Adipocyte (in vitro differentiated cells): Measurements from ENCODE around the gene CRB2.

ENCODE experiments used
- DNase-seq: peaks from one replicate; pipeline ENCODE4 v3.0.0-alpha.2; 2015; ENCODE audit warnings: low read depth
- H3K27me3 ChIP-seq: replicated peaks from 2 replicates; pipeline ENCODE4 v1.7.0; 2013; ENCODE audit warnings: mild to moderate bottlenecking, low read length, moderate library complexity; ENCODE audit not compliant: control insufficient read depth, insufficient read depth
- H3K36me3 ChIP-seq: 2 replicates; pipeline ENCODE4 v1.7.0; 2013; ENCODE audit warnings: low read length, mild to moderate bottlenecking, moderate library complexity; ENCODE audit not compliant: control insufficient read depth, insufficient read depth, severe bottlenecking
- H3K4me1 ChIP-seq: 2 replicates; pipeline ENCODE4 v1.7.0; 2013; ENCODE audit warnings: mild to moderate bottlenecking, low read length, moderate library complexity; ENCODE audit not compliant: control insufficient read depth, insufficient read depth
- H3K4me3 ChIP-seq: 2 replicates; pipeline ENCODE4 v1.7.0; 2013; ENCODE audit warnings: mild to moderate bottlenecking, low read length, moderate library complexity
- H3K9ac ChIP-seq: 2 replicates; pipeline ENCODE4 v1.7.0; 2013; ENCODE audit warnings: mild to moderate bottlenecking, low read length, moderate library complexity
- H3K9me3 ChIP-seq: 2 replicates; pipeline ENCODE4 v1.7.0; 2013; ENCODE audit warnings: mild to moderate bottlenecking, low read length, moderate library complexity; ENCODE audit not compliant: control insufficient read depth

CRB2 gene

DNA sequence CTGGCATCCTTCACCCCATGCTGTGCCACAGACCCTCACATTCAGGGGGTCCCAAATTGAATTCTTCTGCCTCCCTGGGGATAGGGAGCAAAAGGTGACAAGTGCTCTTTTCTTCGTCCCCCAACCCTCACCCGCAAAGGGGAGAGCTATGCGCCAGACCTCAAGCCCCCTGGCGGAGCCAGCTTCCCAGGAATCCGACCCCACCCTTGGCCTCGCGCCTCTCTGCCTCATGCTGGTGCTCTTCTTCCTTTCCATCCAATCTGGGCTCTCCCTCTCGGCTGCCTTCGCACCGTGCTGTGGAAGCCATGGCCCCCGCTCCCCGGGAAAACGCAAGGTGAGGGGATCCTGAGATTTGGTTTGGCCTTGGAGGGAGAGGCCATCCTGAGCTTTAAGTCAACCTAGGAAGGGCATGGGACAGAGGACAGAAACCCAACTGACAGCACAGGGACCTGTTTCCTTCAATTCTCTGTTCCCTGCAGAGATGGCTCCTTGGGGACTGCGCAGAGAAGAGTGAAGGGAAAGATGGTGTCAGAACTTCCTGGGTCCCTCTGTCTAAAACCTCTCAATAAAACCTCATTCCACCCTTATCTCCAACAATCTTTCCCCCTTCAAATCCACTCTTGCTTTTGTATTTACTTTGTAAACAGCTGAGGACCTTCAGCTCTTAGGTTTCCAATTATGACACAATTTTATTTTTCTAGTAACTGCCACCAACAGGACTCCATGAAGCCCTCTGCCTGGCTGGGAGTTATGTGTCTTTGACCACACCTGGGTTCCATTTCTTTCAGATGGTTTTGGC, 36.3 kb upstream of the CRB2 start:
- Histone ChIP-seq H3K9ac (no peak overlapping the region), H3K4me1 (no peaks in the 10 kb centered on the region), H3K27me3 (peaks cover 30% of the 10 kb centered on the region), H3K36me3 (no peaks in the 10 kb centered on the region), H3K9me3 (peaks cover 4% of the 10 kb centered on the region), H3K4me3 (no peak overlapping the region)
- no peak for DNase-seq

- Histone ChIP-seq H3K36me3 (no peaks in the 10 kb centered on the region), H3K27me3 (peaks cover 38% of the 10 kb centered on the region), H3K9me3 (peaks cover 4% of the 10 kb centered on the region), H3K4me1 (no peaks in the 10 kb centered on the region), H3K9ac (no peak overlapping the region), H3K4me3 (no peak overlapping the region)
- DNase-seq, result no peak
Observed at GRCh38 chr9:123320814-123321213, 35.2 kb upstream of the CRB2 start.

DNA sequence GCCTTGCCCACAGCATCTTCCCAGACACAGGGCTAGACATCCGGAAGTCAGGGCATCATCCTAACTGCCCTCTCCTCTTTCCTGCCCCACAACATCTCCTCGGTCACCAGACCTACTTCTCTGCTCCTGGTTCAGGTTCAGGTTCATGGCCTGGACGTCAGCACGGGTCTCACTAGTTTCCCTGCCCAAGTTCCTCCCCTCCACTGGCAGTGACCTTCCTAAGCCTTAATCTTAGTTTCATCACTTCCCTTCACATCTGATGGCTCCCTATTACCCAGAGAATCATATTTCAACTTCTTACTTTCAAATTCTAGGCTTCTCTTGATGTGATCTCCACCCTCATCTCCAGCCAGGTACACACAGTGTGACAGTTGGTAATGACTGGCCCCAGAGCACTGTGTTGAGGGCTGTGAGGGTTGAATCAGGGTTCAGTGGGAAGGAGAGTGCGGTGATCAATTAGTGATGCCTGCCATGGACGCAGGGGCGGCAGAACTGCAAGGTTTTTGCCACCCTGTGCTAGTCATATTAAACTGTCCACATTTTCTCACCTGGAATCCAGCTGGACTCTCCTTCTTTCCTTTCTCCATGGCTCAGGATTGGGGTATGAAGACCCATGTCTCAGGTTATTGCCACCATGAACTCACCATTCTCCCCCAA, 34.3 kb upstream of the CRB2 start:
- H3K27me3 ChIP-seq, result peaks cover 38% of the 10 kb centered on the region
- no peak overlapping the region for H3K4me3 ChIP-seq

GRCh38 chr9:123322273-123323195, 33.5 kb upstream of the CRB2 start:
- Histone ChIP-seq H3K9ac (no peak overlapping the region), H3K36me3 (no peaks in the 10 kb centered on the region), H3K4me3 (no peak overlapping the region), H3K27me3 (peaks cover 40% of the 10 kb centered on the region), H3K9me3 (peaks cover 4% of the 10 kb centered on the region), H3K4me1 (no peaks in the 10 kb centered on the region)
- no peak for DNase-seq

More for the DNA sequence above, 34.3 kb upstream of the CRB2 start:
- Histone ChIP-seq H3K9ac (no peak overlapping the region), H3K4me1 (no peaks in the 10 kb centered on the region), H3K9me3 (peaks cover 4% of the 10 kb centered on the region), H3K36me3 (no peaks in the 10 kb centered on the region)
- DNase-seq, result no peak

GRCh38 chr9:123323196-123324013, 32.6 kb upstream of the CRB2 start:
- H3K4me1 ChIP-seq, result no peaks in the 10 kb centered on the region
- H3K36me3 ChIP-seq, result no peaks in the 10 kb centered on the region
- H3K9ac ChIP-seq, result no peak overlapping the region
- peaks cover 4% of the 10 kb centered on the region for H3K9me3 ChIP-seq
- peaks cover 42% of the 10 kb centered on the region for H3K27me3 ChIP-seq
- no peak for DNase-seq
- no peak overlapping the region for H3K4me3 ChIP-seq

DNA sequence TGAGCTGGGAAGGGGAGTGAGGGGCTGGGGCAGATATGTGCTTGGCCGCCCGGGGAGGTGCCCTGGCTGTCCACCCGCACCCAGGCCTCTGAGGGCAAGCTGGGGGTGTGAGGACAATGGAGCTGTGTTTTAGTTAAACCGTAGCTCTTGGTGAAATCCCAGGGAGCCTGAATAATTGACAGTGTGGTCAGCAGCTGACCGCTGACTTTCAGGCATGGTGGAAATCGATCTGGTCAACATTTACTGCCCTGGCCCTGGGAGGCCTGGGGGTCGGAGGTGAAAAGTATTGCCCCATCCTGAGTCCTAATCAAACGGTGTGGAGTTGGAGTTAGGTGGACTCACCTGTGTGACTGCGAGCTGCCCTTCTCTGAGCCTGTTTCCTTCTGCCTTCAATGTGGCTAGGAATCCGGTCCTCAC, 31.2 kb upstream of the CRB2 start:
- no peak for DNase-seq
- Histone ChIP-seq H3K9me3 (peaks cover 4% of the 10 kb centered on the region), H3K9ac (no peak overlapping the region), H3K36me3 (no peaks in the 10 kb centered on the region), H3K4me3 (no peak overlapping the region), H3K4me1 (no peaks in the 10 kb centered on the region), H3K27me3 (peaks cover 43% of the 10 kb centered on the region)

- DNase-seq, result no peak
- Histone ChIP-seq H3K9me3 (peaks cover 4% of the 10 kb centered on the region), H3K27me3 (peaks cover 40% of the 10 kb centered on the region), H3K36me3 (no peaks in the 10 kb centered on the region), H3K9ac (no peak overlapping the region), H3K4me1 (no peaks in the 10 kb centered on the region), H3K4me3 (no peak overlapping the region)
Observed at GRCh38 chr9:123326187-123326586, 29.8 kb upstream of the CRB2 start.

DNA sequence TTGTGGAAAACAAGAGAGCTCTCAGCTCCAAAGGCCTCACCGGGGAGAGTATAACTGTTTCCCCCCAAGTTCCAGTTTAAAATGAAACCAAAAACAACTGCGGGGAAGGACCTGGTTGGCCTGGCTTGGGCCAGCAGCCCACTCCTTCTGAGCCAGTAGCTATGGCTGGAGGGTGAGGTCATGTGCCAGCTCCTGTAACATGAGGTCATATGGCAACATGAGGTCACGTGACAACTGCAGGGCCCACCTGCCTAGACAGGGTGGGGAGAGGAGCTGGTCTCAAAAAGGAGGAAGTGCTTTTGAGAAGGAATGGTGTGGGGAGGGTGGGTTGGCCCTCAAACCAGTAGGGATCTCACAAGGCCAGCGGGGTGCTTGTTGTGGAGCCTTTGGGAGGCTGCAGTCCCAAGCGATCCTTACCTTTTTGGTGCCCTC, 29.3 kb upstream of the CRB2 start:
- no peak for DNase-seq
- Histone ChIP-seq H3K27me3 (peaks cover 35% of the 10 kb centered on the region), H3K4me3 (no peak overlapping the region), H3K9ac (no peak overlapping the region), H3K4me1 (no peaks in the 10 kb centered on the region), H3K36me3 (no peaks in the 10 kb centered on the region), H3K9me3 (peaks cover 4% of the 10 kb centered on the region)

DNA sequence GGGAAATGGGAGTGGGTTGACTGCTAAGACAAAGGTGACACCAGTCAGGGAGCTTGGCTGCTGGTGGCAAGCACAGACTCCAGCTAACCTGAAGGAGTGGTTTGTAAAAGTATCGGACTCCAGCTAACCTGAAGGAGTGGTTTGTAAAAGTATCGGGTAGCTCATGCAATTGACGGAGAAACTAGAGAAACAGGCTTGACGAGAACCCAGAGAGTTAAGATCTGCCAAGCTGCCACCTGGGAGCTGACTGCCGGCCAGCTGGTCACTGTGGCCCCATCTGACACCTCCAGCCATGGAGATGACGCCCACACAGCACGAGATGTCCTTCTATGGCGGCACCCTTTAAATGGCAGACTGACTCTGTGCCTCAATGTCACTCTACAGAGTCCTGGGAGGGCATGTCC, 28.3 kb upstream of the CRB2 start:
- Histone ChIP-seq H3K9me3 (no peaks in the 10 kb centered on the region), H3K36me3 (no peaks in the 10 kb centered on the region), H3K27me3 (peaks cover 28% of the 10 kb centered on the region), H3K4me3 (no peak overlapping the region), H3K9ac (no peak overlapping the region), H3K4me1 (no peaks in the 10 kb centered on the region)
- no peak for DNase-seq

- no peaks in the 10 kb centered on the region for H3K4me1 ChIP-seq
- H3K27me3 ChIP-seq, result peaks cover 28% of the 10 kb centered on the region
- no peak overlapping the region for H3K4me3 ChIP-seq
- no peaks in the 10 kb centered on the region for H3K36me3 ChIP-seq
- no peak for DNase-seq
- H3K9ac ChIP-seq, result no peak overlapping the region
- no peaks in the 10 kb centered on the region for H3K9me3 ChIP-seq
Observed at GRCh38 chr9:123329329-123329955, 26.6 kb upstream of the CRB2 start.
